Tibial artery (tissue), 4 donors: ENCODE results near the gene IL1A.

Source experiments
- DNase-seq, 2 donors: peaks; one replicate each; pipeline ENCODE4 v3.0.0-alpha.2; 2019
- H3K27ac ChIP-seq, 2 donors: fragments of 200-600 bp; sonication (generic) in 1 of 2; 1 replicate in 1 of 2; 2 replicates in 1 of 2; pipeline ENCODE4 v1.5.1; 2018 to 2019; ENCODE audit warnings: mild to moderate bottlenecking in 1 of 2
- H3K27me3 ChIP-seq, 2 donors: fragments of 200-600 bp; sonication (generic) in 1 of 2; one replicate each; pipeline versions ENCODE4 v1.5.1 to v1.6.0; 2016 to 2019
- H3K36me3 ChIP-seq, 3 donors: fragments of 200-600 bp; sonication (generic) in 2 of 3; one replicate each; pipeline ENCODE4 v1.5.1; 2016 to 2019; ENCODE audit warnings: mild to moderate bottlenecking in 2 of 3
- H3K4me1 ChIP-seq, 4 donors: fragments of 200-600 bp; sonication (generic) in 2 of 4; 1 replicate in 3 of 4; 2 replicates in 1 of 4; pipeline ENCODE4 v1.5.1; 2016 to 2019
- H3K4me3 ChIP-seq, 2 donors: fragments of 200-600 bp; sonication (generic) in 1 of 2; 1 replicate in 1 of 2; 2 replicates in 1 of 2; pipeline ENCODE4 v1.5.1; 2018 to 2019; ENCODE audit warnings: mild to moderate bottlenecking in 2 of 2
- H3K9me3 ChIP-seq, 3 donors: fragments of 200-600 bp; sonication (generic) in 1 of 3; one replicate each; pipeline ENCODE4 v1.5.1; 2016 to 2019
- intact Hi-C: fragments of 100-400 bp; cut with DNase I; formaldehyde crosslinking; loops from one replicate; pipeline ENCODE4 v1.15.0; 2023; ENCODE audit warnings: low total_unique reads
- TF ChIP-seq, protein P1 (sequence below), 2 experiments: fragments of 200-600 bp in 1 of 2; fragments of 450-650 bp in 1 of 2; IDR thresholded peaks; one replicate each; pipeline ENCODE4 v1.5.1; 2017 to 2019; ENCODE audit warnings: antibody characterized with exemption in 2 of 2, mild to moderate bottlenecking in 1 of 2, moderate library complexity in 1 of 2

IL1A gene

GRCh38 chr2:112807233-112807807, 23.0 kb upstream of the IL1A start:
- no peaks in the 10 kb centered on the region for H3K36me3 ChIP-seq
- intact Hi-C loops: no loop called here
- H3K27me3 ChIP-seq: no peaks in the 10 kb centered on the region
- no peak overlapping the region for H3K27ac ChIP-seq
- DNase-seq: no peak
- H3K4me3 ChIP-seq: no peak overlapping the region
- H3K9me3 ChIP-seq: no peaks in the 10 kb centered on the region
- H3K4me1 ChIP-seq: peaks cover 0 to 3% (median 0%) of the 10 kb centered on the region in 4 donors
- TF ChIP-seq, protein P1, sequence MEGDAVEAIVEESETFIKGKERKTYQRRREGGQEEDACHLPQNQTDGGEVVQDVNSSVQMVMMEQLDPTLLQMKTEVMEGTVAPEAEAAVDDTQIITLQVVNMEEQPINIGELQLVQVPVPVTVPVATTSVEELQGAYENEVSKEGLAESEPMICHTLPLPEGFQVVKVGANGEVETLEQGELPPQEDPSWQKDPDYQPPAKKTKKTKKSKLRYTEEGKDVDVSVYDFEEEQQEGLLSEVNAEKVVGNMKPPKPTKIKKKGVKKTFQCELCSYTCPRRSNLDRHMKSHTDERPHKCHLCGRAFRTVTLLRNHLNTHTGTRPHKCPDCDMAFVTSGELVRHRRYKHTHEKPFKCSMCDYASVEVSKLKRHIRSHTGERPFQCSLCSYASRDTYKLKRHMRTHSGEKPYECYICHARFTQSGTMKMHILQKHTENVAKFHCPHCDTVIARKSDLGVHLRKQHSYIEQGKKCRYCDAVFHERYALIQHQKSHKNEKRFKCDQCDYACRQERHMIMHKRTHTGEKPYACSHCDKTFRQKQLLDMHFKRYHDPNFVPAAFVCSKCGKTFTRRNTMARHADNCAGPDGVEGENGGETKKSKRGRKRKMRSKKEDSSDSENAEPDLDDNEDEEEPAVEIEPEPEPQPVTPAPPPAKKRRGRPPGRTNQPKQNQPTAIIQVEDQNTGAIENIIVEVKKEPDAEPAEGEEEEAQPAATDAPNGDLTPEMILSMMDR (IDR thresholded peaks at IDR 0.05): no peak

- no peak for DNase-seq
- no peak overlapping the region for H3K4me3 ChIP-seq
- no peaks in the 10 kb centered on the region for H3K36me3 ChIP-seq
- H3K27ac ChIP-seq: no peak overlapping the region
- intact Hi-C loops: no loop called here
- H3K27me3 ChIP-seq: no peaks in the 10 kb centered on the region
- TF ChIP-seq, protein P1 (IDR thresholded peaks at IDR 0.05): no peak
- H3K4me1 ChIP-seq: no peaks in the 10 kb centered on the region
- H3K9me3 ChIP-seq: no peaks in the 10 kb centered on the region
These were observed 21.2 kb upstream of the IL1A start for GRCh38 chr2:112805542-112805941.

- Histone ChIP-seq H3K4me3 (no peak overlapping the region), H3K9me3 (no peaks in the 10 kb centered on the region), H3K27me3 (no peaks in the 10 kb centered on the region), H3K27ac (no peak overlapping the region), H3K36me3 (no peaks in the 10 kb centered on the region), H3K4me1 (no peaks in the 10 kb centered on the region)
- intact Hi-C loops: no loop called here
- DNase-seq: no peak
- TF ChIP-seq, protein P1 (IDR thresholded peaks at IDR 0.05): no peak
These were observed 19.6 kb upstream of the IL1A start for GRCh38 chr2:112803691-112804521.

- DNase-seq: no peak
- H3K27me3 ChIP-seq: no peaks in the 10 kb centered on the region
- H3K36me3 ChIP-seq: no peaks in the 10 kb centered on the region
- no peak overlapping the region for H3K27ac ChIP-seq
- TF ChIP-seq, protein P1 (IDR thresholded peaks at IDR 0.05): no peak
- no peaks in the 10 kb centered on the region for H3K9me3 ChIP-seq
- H3K4me1 ChIP-seq: no peaks in the 10 kb centered on the region
- no peak overlapping the region for H3K4me3 ChIP-seq
- intact Hi-C loops: no loop called here
These were observed 16.7 kb upstream of the IL1A start for GRCh38 chr2:112800881-112801583.

- DNase-seq: no peak
- H3K27ac ChIP-seq: no peak overlapping the region
- no peaks in the 10 kb centered on the region for H3K4me1 ChIP-seq
- TF ChIP-seq, protein P1 (IDR thresholded peaks at IDR 0.05): no peak
- H3K9me3 ChIP-seq: no peaks in the 10 kb centered on the region
- H3K36me3 ChIP-seq: no peaks in the 10 kb centered on the region
- intact Hi-C loops: no loop called here
- H3K27me3 ChIP-seq: no peaks in the 10 kb centered on the region
- H3K4me3 ChIP-seq: no peak overlapping the region
These were observed 15.0 kb upstream of the IL1A start for GRCh38 chr2:112798979-112799975.
